ENCODE measurements around the gene VPS26B. TPM values are rescaled to one million over a fixed set of nuclear protein-coding genes. Genes with fewer than 3 reads are reported as not detected.

Gene VPS26B
- total and polyA plus RNA-seq, 2 experiments from 2014 or later: 27.4 to 36.9 TPM

DNA sequence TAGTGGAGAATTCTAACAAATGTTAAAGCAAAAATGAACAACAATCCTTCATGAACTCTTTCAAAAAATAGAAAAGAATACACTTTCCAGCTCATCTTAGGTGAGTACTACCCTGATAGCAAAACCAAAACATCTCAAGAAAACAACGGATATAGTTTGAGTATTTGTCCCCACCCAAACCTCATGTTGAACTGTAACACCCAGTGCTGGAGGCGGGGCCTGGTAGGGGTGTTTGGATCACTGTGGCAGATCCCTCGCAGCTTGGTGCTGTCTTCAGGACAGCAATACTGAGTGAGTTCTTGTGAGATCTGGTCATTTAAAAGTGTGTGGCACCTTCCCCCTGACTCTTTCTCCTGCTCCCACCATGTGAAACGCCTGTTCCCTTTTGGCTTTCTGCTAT lies 27.7 kb upstream of the VPS26B start:
- Histone ChIP-seq H3K9me3 (ENCODE audit: low read depth) (no peaks in the 10 kb centered on the region), H3K9ac (no peak overlapping the region), H3K79me2 (ENCODE audit: insufficient read depth) (no peaks in the 10 kb centered on the region), H3K4me2 (ENCODE audit: unreplicated experiment) (no peak overlapping the region), H3F3A (ENCODE audit: insufficient read depth) (no peaks in the 10 kb centered on the region), H3K4me1 (ENCODE audit: insufficient read depth) (no peaks in the 10 kb centered on the region), H3K36me3 (ENCODE audit: low read depth) (peaks cover 38% of the 10 kb centered on the region), H4K20me1 (ENCODE audit: insufficient read depth) (no peaks in the 10 kb centered on the region), H3K4me3 (no peak overlapping the region), H3K9me2 (ENCODE audit: insufficient read depth) (no peaks in the 10 kb centered on the region), H3K27me3 (replicated peaks; ENCODE audit: insufficient read depth) (no peaks in the 10 kb centered on the region), H2AFZ (no peak overlapping the region), H3K27ac (no peak overlapping the region)
- 98 to 99% methylated on average over 4 of the region's 4 CpGs for WGBS, 2 experiments (ENCODE audit: low coverage in 1 of 2, low lambda C conversion rate in 2 of 2, missing lambda C conversion rate in 2 of 2)
- in situ Hi-C loops (cut with MboI): no loop called here
- TF ChIP-seq EZH2phosphoT487 (IDR thresholded peaks at IDR 0.05; ENCODE audit: insufficient read depth, low read depth) (no peak), EZH2 (IDR thresholded peaks at IDR 0.05; ENCODE audit: insufficient read depth, poor library complexity, severe bottlenecking) (no peak)
- no peak for DNase-seq

DNA sequence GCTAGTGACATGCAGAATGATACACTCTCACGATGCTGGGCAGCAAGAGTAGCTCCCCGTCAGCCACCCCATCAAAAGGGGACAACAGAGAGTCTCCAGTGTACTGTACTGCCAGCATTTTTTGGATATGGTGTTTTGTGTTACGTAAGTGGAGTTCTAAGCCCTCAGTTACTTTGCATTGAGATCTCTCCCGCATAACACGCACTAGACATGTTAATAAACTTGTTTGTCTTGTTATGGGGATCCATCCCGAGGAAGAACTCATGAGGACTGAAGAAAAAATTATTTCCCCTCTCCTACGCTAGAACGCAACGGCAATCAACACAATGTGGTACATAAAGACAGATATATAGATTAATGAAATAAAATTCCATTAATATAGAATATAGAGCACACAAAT lies 24.9 kb upstream of the VPS26B start:
- peaks cover 26% of the 10 kb centered on the region for H3K36me3 ChIP-seq (ENCODE audit: low read depth)
- no peaks in the 10 kb centered on the region for H3K9me2 ChIP-seq (ENCODE audit: insufficient read depth)
- in situ Hi-C loops (cut with MboI): no loop called here
- H3K4me1 ChIP-seq (ENCODE audit: insufficient read depth): no peaks in the 10 kb centered on the region
- no peak overlapping the region for H3K9ac ChIP-seq
- TF ChIP-seq EZH2phosphoT487 (IDR thresholded peaks at IDR 0.05; ENCODE audit: insufficient read depth, low read depth) (no peak), EZH2 (IDR thresholded peaks at IDR 0.05; ENCODE audit: insufficient read depth, poor library complexity, severe bottlenecking) (no peak)
- no peak overlapping the region for H2AFZ ChIP-seq
- H3K79me2 ChIP-seq (ENCODE audit: insufficient read depth): no peaks in the 10 kb centered on the region
- no peak overlapping the region for H3K4me3 ChIP-seq
- no peak overlapping the region for H3K4me2 ChIP-seq (ENCODE audit: unreplicated experiment)
- no peak overlapping the region for H3K27ac ChIP-seq
- no peaks in the 10 kb centered on the region for H4K20me1 ChIP-seq (ENCODE audit: insufficient read depth)
- no peaks in the 10 kb centered on the region for H3K9me3 ChIP-seq (ENCODE audit: low read depth)
- WGBS, 2 experiments (ENCODE audit: low coverage in 1 of 2, low lambda C conversion rate in 2 of 2, missing lambda C conversion rate in 2 of 2): 97 to 99% methylated on average over 9 of the region's 9 CpGs
- H3F3A ChIP-seq (ENCODE audit: insufficient read depth): no peaks in the 10 kb centered on the region
- no peaks in the 10 kb centered on the region for H3K27me3 ChIP-seq (replicated peaks; ENCODE audit: insufficient read depth)
- no peak for DNase-seq

DNA sequence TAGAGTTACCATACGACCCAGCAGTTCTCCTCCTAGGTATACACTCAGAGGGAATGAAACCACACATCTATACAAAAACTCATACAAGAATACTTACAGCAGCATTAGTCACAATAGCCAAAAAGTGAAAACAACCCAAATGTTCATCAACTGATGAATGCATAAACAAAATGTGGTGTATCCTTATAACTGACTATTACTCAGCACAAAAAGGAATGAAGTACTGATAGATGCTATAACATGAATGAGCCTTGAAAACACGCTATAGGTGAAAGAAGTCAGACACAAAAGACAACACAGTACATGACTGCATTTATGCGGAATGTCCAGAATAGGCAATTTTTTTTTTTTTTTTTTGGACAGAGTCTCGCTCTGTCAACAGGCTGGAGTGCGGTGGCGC lies 23.8 kb upstream of the VPS26B start:
- no peaks in the 10 kb centered on the region for H3K4me1 ChIP-seq (ENCODE audit: insufficient read depth)
- H3K9ac ChIP-seq: no peak overlapping the region
- no peaks in the 10 kb centered on the region for H4K20me1 ChIP-seq (ENCODE audit: insufficient read depth)
- no peaks in the 10 kb centered on the region for H3K9me2 ChIP-seq (ENCODE audit: insufficient read depth)
- no peaks in the 10 kb centered on the region for H3K79me2 ChIP-seq (ENCODE audit: insufficient read depth)
- no peaks in the 10 kb centered on the region for H3K9me3 ChIP-seq (ENCODE audit: low read depth)
- no peak for DNase-seq
- H3K4me3 ChIP-seq: no peak overlapping the region
- H3K4me2 ChIP-seq (ENCODE audit: unreplicated experiment): no peak overlapping the region
- in situ Hi-C loops (cut with MboI): no loop called here
- no peak for TF ChIP-seq EZH2 (IDR thresholded peaks at IDR 0.05; ENCODE audit: insufficient read depth, poor library complexity, severe bottlenecking)
- no peak for TF ChIP-seq EZH2phosphoT487 (IDR thresholded peaks at IDR 0.05; ENCODE audit: insufficient read depth, low read depth)
- WGBS, 2 experiments (ENCODE audit: low coverage in 1 of 2, low lambda C conversion rate in 2 of 2, missing lambda C conversion rate in 2 of 2): 90 to 92% methylated on average over 6 of the region's 6 CpGs
- H3K36me3 ChIP-seq (ENCODE audit: low read depth): peaks cover 23% of the 10 kb centered on the region
- no peaks in the 10 kb centered on the region for H3K27me3 ChIP-seq (replicated peaks; ENCODE audit: insufficient read depth)
- H2AFZ ChIP-seq: no peak overlapping the region
- no peak overlapping the region for H3K27ac ChIP-seq
- H3F3A ChIP-seq (ENCODE audit: insufficient read depth): no peaks in the 10 kb centered on the region

DNA sequence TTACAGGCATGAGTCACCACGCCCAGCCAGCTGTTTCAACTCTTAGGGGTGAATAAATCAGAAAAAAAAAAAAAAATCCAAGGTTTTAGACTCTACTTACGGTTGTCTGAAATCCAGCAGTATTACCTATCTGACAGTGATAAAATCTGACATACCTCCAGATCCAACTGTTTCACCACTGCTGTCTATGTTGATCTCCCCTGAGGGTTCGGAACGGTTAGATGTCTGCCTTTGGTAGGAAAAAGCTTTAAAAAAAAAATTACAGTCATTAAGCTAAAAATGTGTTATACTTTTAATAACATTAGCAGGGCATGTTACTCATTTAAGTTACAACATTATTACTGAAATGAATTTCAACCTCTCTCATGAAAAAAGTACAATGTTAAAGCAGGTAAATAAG lies 21.8 kb upstream of the VPS26B start:
- peaks cover 18% of the 10 kb centered on the region for H3K36me3 ChIP-seq (ENCODE audit: low read depth)
- H3K79me2 ChIP-seq (ENCODE audit: insufficient read depth): no peaks in the 10 kb centered on the region
- in situ Hi-C loops (cut with MboI): no loop called here
- no peaks in the 10 kb centered on the region for H3K4me1 ChIP-seq (ENCODE audit: insufficient read depth)
- H4K20me1 ChIP-seq (ENCODE audit: insufficient read depth): no peaks in the 10 kb centered on the region
- H3K9ac ChIP-seq: no peak overlapping the region
- no peaks in the 10 kb centered on the region for H3K9me2 ChIP-seq (ENCODE audit: insufficient read depth)
- H3K4me3 ChIP-seq: no peak overlapping the region
- H3K4me2 ChIP-seq (ENCODE audit: unreplicated experiment): no peak overlapping the region
- H2AFZ ChIP-seq: no peak overlapping the region
- DNase-seq: no peak
- no peak for TF ChIP-seq EZH2 (IDR thresholded peaks at IDR 0.05; ENCODE audit: insufficient read depth, poor library complexity, severe bottlenecking)
- TF ChIP-seq EZH2phosphoT487 (IDR thresholded peaks at IDR 0.05; ENCODE audit: insufficient read depth, low read depth): no peak
- H3K9me3 ChIP-seq (ENCODE audit: low read depth): no peaks in the 10 kb centered on the region
- H3K27ac ChIP-seq: no peak overlapping the region
- no peaks in the 10 kb centered on the region for H3F3A ChIP-seq (ENCODE audit: insufficient read depth)
- no peaks in the 10 kb centered on the region for H3K27me3 ChIP-seq (replicated peaks; ENCODE audit: insufficient read depth)
- 97 to 98% methylated on average over 4 of the region's 4 CpGs for WGBS, 2 experiments (ENCODE audit: low coverage in 1 of 2, low lambda C conversion rate in 2 of 2, missing lambda C conversion rate in 2 of 2)

DNA sequence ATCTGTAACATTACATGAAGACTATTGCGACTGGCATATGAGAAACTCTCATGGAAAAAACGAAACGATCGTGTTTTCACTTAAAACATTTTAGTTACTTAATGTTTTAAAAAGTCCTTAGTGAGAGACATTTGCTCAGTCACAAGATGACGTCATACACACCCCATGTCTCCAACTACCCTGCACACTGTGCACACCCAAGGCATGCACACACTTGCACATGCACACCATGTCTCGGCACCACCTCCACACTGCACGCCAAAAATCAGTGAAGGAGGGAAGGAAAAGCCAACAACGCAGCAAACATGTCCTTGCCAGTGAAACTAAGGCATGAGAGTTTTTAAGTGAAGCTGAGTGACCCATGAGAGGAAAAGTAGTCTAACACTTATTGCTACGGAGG lies 18.7 kb upstream of the VPS26B start:
- 91 to 92% methylated on average over 9 of the region's 9 CpGs for WGBS, 2 experiments (ENCODE audit: low coverage in 1 of 2, low lambda C conversion rate in 2 of 2, missing lambda C conversion rate in 2 of 2)
- Histone ChIP-seq H3K9me3 (ENCODE audit: low read depth) (no peaks in the 10 kb centered on the region), H3K9me2 (ENCODE audit: insufficient read depth) (no peaks in the 10 kb centered on the region), H3K27me3 (replicated peaks; ENCODE audit: insufficient read depth) (no peaks in the 10 kb centered on the region), H3K4me3 (no peak overlapping the region), H3K27ac (no peak overlapping the region), H3K36me3 (ENCODE audit: low read depth) (peaks cover 20% of the 10 kb centered on the region), H4K20me1 (ENCODE audit: insufficient read depth) (no peaks in the 10 kb centered on the region), H2AFZ (no peak overlapping the region), H3K9ac (no peak overlapping the region), H3K79me2 (ENCODE audit: insufficient read depth) (no peaks in the 10 kb centered on the region), H3K4me1 (ENCODE audit: insufficient read depth) (no peaks in the 10 kb centered on the region), H3K4me2 (ENCODE audit: unreplicated experiment) (no peak overlapping the region), H3F3A (ENCODE audit: insufficient read depth) (no peaks in the 10 kb centered on the region)
- in situ Hi-C loops (cut with MboI): no loop called here
- no peak for TF ChIP-seq EZH2 (IDR thresholded peaks at IDR 0.05; ENCODE audit: insufficient read depth, poor library complexity, severe bottlenecking)
- TF ChIP-seq EZH2phosphoT487 (IDR thresholded peaks at IDR 0.05; ENCODE audit: insufficient read depth, low read depth): no peak
- DNase-seq: no peak
